HG03558 (cell line): ENCODE results near the gene ZNF605.
A peak's percentile ranks its signal among the peaks of the same experiment; 100 is the strongest.
"Not testable (repeated sequence)": the region's sequence is repeated elsewhere in the genome, so short reads cannot be mapped to it uniquely, and the experiment has no call there.

Source experiments
- ATAC-seq: cut with Tn5 transposase; IDR thresholded peaks from one replicate; pipeline ENCODE4 v1.9.1; 2021; ENCODE audit warnings: moderate number of reproducible peaks; ENCODE audit not compliant: unreplicated experiment; ENCODE audit errors: extremely low read depth

Gene ZNF605

GRCh38 chr12:132956011-132956788, at the start of gene ZNF605:
ZNF605 (minus strand) TSS chr12:132956306; CDS start chr12:132945635, 10,671 bp downstream.
- peak; percentile 87 for ATAC-seq

GRCh38 chr12:132998741-132999140, 42.6 kb upstream of the ZNF605 start:
- no peak for ATAC-seq

- no peak for ATAC-seq
Measured at GRCh38 chr12:132986885-132987225, 30.7 kb upstream of the ZNF605 start.

- peak; percentile 94 for ATAC-seq
Measured at GRCh38 chr12:132986001-132986884, 30.1 kb upstream of the ZNF605 start, which contains the start of gene ZNF26. ZNF26 (plus strand) TSS chr12:132986367; CDS start chr12:132986841, 474 bp downstream.

- not testable (repeated sequence) for ATAC-seq
Measured at GRCh38 chr12:132976870-132977269, 20.8 kb upstream of the ZNF605 start.

GRCh38 chr12:132972374-132972773, 16.3 kb upstream of the ZNF605 start:
- ATAC-seq = no peak

- ATAC-seq = no peak
Measured at GRCh38 chr12:132967736-132968135, 11.6 kb upstream of the ZNF605 start.

GRCh38 chr12:132966676-132967415, 10.7 kb upstream of the ZNF605 start:
- ATAC-seq = no peak

- ATAC-seq = no peak
Measured at GRCh38 chr12:132965796-132966195, 9.7 kb upstream of the ZNF605 start.

- ATAC-seq = not testable (repeated sequence)
Measured at GRCh38 chr12:132963947-132964346, 7.8 kb upstream of the ZNF605 start.

GRCh38 chr12:132961790-132962189, 5.7 kb upstream of the ZNF605 start:
- ATAC-seq = not testable (repeated sequence)

GRCh38 chr12:132955094-132956010, 754 bp downstream of the ZNF605 start:
- peak; percentile 11 for ATAC-seq

GRCh38 chr12:132954471-132955048, 1.5 kb downstream of the ZNF605 start:
- ATAC-seq = no peak

GRCh38 chr12:132953771-132954170, 2.3 kb downstream of the ZNF605 start:
- ATAC-seq = no peak

- ATAC-seq = no peak
Measured at GRCh38 chr12:132953163-132953425, 3.0 kb downstream of the ZNF605 start.

GRCh38 chr12:132952371-132953162, 3.5 kb downstream of the ZNF605 start:
- no peak for ATAC-seq

- no peak for ATAC-seq
Measured at GRCh38 chr12:132951649-132952048, 4.5 kb downstream of the ZNF605 start.

GRCh38 chr12:132950844-132951535, 5.1 kb downstream of the ZNF605 start:
- no peak for ATAC-seq
